ENCODE results near the gene TECTB. TPM values are rescaled to one million over a fixed set of nuclear protein-coding genes. Genes with fewer than 3 reads are reported as not detected.
A peak's percentile ranks its signal among the peaks of the same experiment; 100 is the strongest.

Gene TECTB
- total RNA-seq, 1 donor from 2014 or later = not detected

- Histone ChIP-seq H3K4me3 (ENCODE audit: low read depth, low read length) (no peak overlapping the region), H3K27me3 (ENCODE audit: control insufficient read depth, insufficient read depth, low read length) (no peaks in the 10 kb centered on the region), H3K36me3 (ENCODE audit: control insufficient read depth, insufficient read depth, low read length) (no peaks in the 10 kb centered on the region)
- DNase-seq (ENCODE audit: low read depth) (no peak), FAIRE-seq (no peak)
- TF ChIP-seq CTCF (IDR thresholded peaks at IDR 0.05; ENCODE audit: insufficient read depth, low read length, severe bottlenecking) = no peak
These were observed 60.0 kb downstream of the TECTB start for GRCh38 chr10:112343056-112343806.

- peak; percentile 13 for FAIRE-seq
These were observed 61.1 kb downstream of the TECTB start for GRCh38 chr10:112344261-112344660.

GRCh38 chr10:112345202-112345601 lies 62.0 kb downstream of the TECTB start:
- DNase-seq (ENCODE audit: low read depth) = no peak
- no peak overlapping the region for H3K4me3 ChIP-seq (ENCODE audit: low read depth, low read length)
- no peaks in the 10 kb centered on the region for H3K27me3 ChIP-seq (ENCODE audit: control insufficient read depth, insufficient read depth, low read length)
- no peak for FAIRE-seq
- no peak for TF ChIP-seq CTCF (IDR thresholded peaks at IDR 0.05; ENCODE audit: insufficient read depth, low read length, severe bottlenecking)
- no peaks in the 10 kb centered on the region for H3K36me3 ChIP-seq (ENCODE audit: control insufficient read depth, insufficient read depth, low read length)

More at GRCh38 chr10:112344261-112344660, 61.1 kb downstream of the TECTB start:
- no peak for DNase-seq (ENCODE audit: low read depth)
- no peak for TF ChIP-seq CTCF (IDR thresholded peaks at IDR 0.05; ENCODE audit: insufficient read depth, low read length, severe bottlenecking)
- Histone ChIP-seq H3K27me3 (ENCODE audit: control insufficient read depth, insufficient read depth, low read length) (no peaks in the 10 kb centered on the region), H3K4me3 (ENCODE audit: low read depth, low read length) (no peak overlapping the region), H3K36me3 (ENCODE audit: control insufficient read depth, insufficient read depth, low read length) (no peaks in the 10 kb centered on the region)

GRCh38 chr10:112345743-112346142 lies 62.5 kb downstream of the TECTB start:
- Histone ChIP-seq H3K27me3 (ENCODE audit: control insufficient read depth, insufficient read depth, low read length) (no peaks in the 10 kb centered on the region), H3K36me3 (ENCODE audit: control insufficient read depth, insufficient read depth, low read length) (no peaks in the 10 kb centered on the region), H3K4me3 (ENCODE audit: low read depth, low read length) (no peak overlapping the region)
- no peak for TF ChIP-seq CTCF (IDR thresholded peaks at IDR 0.05; ENCODE audit: insufficient read depth, low read length, severe bottlenecking)
- no peak for FAIRE-seq
- DNase-seq (ENCODE audit: low read depth) = no peak

- H3K27me3 ChIP-seq (ENCODE audit: control insufficient read depth, insufficient read depth, low read length) = no peaks in the 10 kb centered on the region
- H3K36me3 ChIP-seq (ENCODE audit: control insufficient read depth, insufficient read depth, low read length) = no peaks in the 10 kb centered on the region
- no peak overlapping the region for H3K4me3 ChIP-seq (ENCODE audit: low read depth, low read length)
- no peak for TF ChIP-seq CTCF (IDR thresholded peaks at IDR 0.05; ENCODE audit: insufficient read depth, low read length, severe bottlenecking)
- FAIRE-seq = no peak
- DNase-seq (ENCODE audit: low read depth) = no peak
These were observed 63.6 kb downstream of the TECTB start for GRCh38 chr10:112346774-112347173.
